Trophoblast cell (in vitro differentiated cells and primary cell): ENCODE measurements around the gene CLPTM1L.
"Not testable (repeated sequence)": the region's sequence is repeated elsewhere in the genome, so short reads cannot be mapped to it uniquely, and the experiment has no call there.

ENCODE experiments used
- DNase-seq, 2 donors: peaks; one replicate each; pipeline ENCODE4 v3.0.0-alpha.2; 2016
- H2AFZ ChIP-seq: 2 replicates; pipeline ENCODE4 v1.6.1; 2013; ENCODE audit warnings: low read length, moderate library complexity, mild to moderate bottlenecking; ENCODE audit not compliant: insufficient read depth, poor library complexity
- H2AK5ac ChIP-seq: 2 replicates; pipeline ENCODE4 v1.6.1; 2013; ENCODE audit warnings: mild to moderate bottlenecking, low read length
- H2BK120ac ChIP-seq: 2 replicates; pipeline ENCODE4 v1.6.1; 2013; ENCODE audit warnings: low read length, mild to moderate bottlenecking, moderate library complexity; ENCODE audit not compliant: insufficient read depth, poor library complexity
- H2BK12ac ChIP-seq: 2 replicates; pipeline ENCODE4 v1.6.1; 2013; ENCODE audit warnings: mild to moderate bottlenecking, low read length, moderate library complexity
- H2BK5ac ChIP-seq: 2 replicates; pipeline ENCODE4 v1.6.1; 2013; ENCODE audit warnings: low read length, low read depth, moderate library complexity, mild to moderate bottlenecking; ENCODE audit not compliant: poor library complexity
- H3K14ac ChIP-seq: 2 replicates; pipeline ENCODE4 v1.6.1; 2013; ENCODE audit warnings: mild to moderate bottlenecking, low read length
- H3K18ac ChIP-seq: 2 replicates; pipeline ENCODE4 v1.6.1; 2013; ENCODE audit warnings: mild to moderate bottlenecking, low read length
- H3K23ac ChIP-seq: 2 replicates; pipeline ENCODE4 v1.6.1; 2013; ENCODE audit warnings: low read length
- H3K27ac ChIP-seq: 2 replicates; pipeline ENCODE4 v1.5.1; 2013; ENCODE audit warnings: low read depth, mild to moderate bottlenecking, inconsistent platforms, low read length, moderate library complexity
- H3K27me3 ChIP-seq: 2 replicates; pipeline ENCODE4 v1.6.1; 2013; ENCODE audit warnings: inconsistent platforms, mild to moderate bottlenecking, low read length, moderate library complexity; ENCODE audit not compliant: insufficient read depth
- H3K36me3 ChIP-seq, 2 experiments: 1 replicate in 1 of 2; 2 replicates in 1 of 2; pipeline ENCODE4 v1.6.1; 2013; ENCODE audit warnings: low read length in 2 of 2, mild to moderate bottlenecking in 2 of 2, moderate library complexity in 1 of 2; ENCODE audit not compliant: insufficient read depth in 2 of 2, control insufficient read depth in 1 of 2
- H3K4ac ChIP-seq: 2 replicates; pipeline ENCODE4 v1.6.1; 2013; ENCODE audit warnings: low read depth, mild to moderate bottlenecking, low read length, moderate library complexity
- H3K4me1 ChIP-seq, 2 experiments: 1 replicate in 1 of 2; 2 replicates in 1 of 2; pipeline ENCODE4 v1.6.1; 2013; ENCODE audit warnings: low read length in 2 of 2, mild to moderate bottlenecking in 2 of 2, moderate library complexity in 1 of 2; ENCODE audit not compliant: insufficient read depth in 2 of 2, control insufficient read depth in 1 of 2
- H3K4me2 ChIP-seq: 2 replicates; pipeline ENCODE4 v1.6.1; 2013; ENCODE audit warnings: inconsistent platforms, mild to moderate bottlenecking, low read length, moderate library complexity
- H3K4me3 ChIP-seq: 2 replicates; pipeline ENCODE4 v1.5.1; 2013; ENCODE audit warnings: mild to moderate bottlenecking, low read depth, low read length, inconsistent platforms
- H3K79me1 ChIP-seq: one replicate; pipeline ENCODE4 v1.6.1; 2013; ENCODE audit warnings: low read length
- H3K79me2 ChIP-seq: 2 replicates; pipeline ENCODE4 v1.6.1; 2013; ENCODE audit warnings: low read length, mild to moderate bottlenecking; ENCODE audit not compliant: control insufficient read depth, insufficient read depth, poor library complexity
- H3K9ac ChIP-seq: 2 replicates; pipeline ENCODE4 v1.6.1; 2013; ENCODE audit warnings: mild to moderate bottlenecking, low read length
- H3K9me3 ChIP-seq: 2 replicates; pipeline ENCODE4 v1.6.1; 2013; ENCODE audit warnings: low read depth, mild to moderate bottlenecking, control low read depth, inconsistent platforms, low read length; ENCODE audit not compliant: insufficient read depth
- H4K12ac ChIP-seq: 2 replicates; pipeline ENCODE4 v1.6.1; 2013; ENCODE audit warnings: low read depth, mild to moderate bottlenecking, low read length, moderate library complexity
- H4K8ac ChIP-seq: 2 replicates; pipeline ENCODE4 v1.6.1; 2013; ENCODE audit warnings: low read depth, mild to moderate bottlenecking, low read length, moderate library complexity
- H4K91ac ChIP-seq: one replicate; pipeline ENCODE4 v1.6.1; 2013; ENCODE audit warnings: low read depth, mild to moderate bottlenecking, low read length, moderate library complexity
- WGBS: extraction: QIAGEN DNeasy Blood & Tissue Kit; methylation state at CpG from one replicate; pipeline ENCODE4 v1.1.7; 2013; ENCODE audit warnings: missing lambda C conversion rate; ENCODE audit not compliant: insufficient read length, insufficient coverage; ENCODE audit errors: extremely low coverage; 5-methylcytosine and 5-hydroxymethylcytosine counted together

CLPTM1L gene

DNA sequence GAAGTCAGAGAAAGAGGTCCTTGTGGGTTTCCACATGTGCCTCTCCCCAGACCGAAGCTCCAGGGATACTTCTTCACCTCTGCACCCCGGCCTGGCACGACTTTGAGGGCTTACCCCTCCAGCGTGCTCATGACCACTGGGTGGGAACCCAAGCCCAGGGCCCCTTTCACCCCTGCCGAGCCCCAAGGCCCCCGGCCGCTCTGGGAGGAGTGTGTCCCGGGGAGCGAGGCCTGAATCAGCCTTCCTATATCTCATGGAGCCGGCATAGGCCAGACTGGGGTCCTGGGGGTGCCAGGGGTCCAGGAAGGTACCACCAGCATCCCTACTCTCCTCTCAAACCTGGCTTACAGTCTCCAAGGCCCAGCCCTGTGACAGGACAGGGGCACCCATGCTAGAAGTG, 67.1 kb downstream of the CLPTM1L start:
- no peak overlapping the region for H3K23ac ChIP-seq
- no peaks in the 10 kb centered on the region for H3K79me2 ChIP-seq
- H2AK5ac ChIP-seq, result no peak overlapping the region
- H3K18ac ChIP-seq, result no peak overlapping the region
- H4K8ac ChIP-seq, result no peak overlapping the region
- H3K4me2 ChIP-seq, result no peak overlapping the region
- H3K79me1 ChIP-seq, result no peaks in the 10 kb centered on the region
- no peaks in the 10 kb centered on the region for H3K27me3 ChIP-seq
- no peaks in the 10 kb centered on the region for H3K4me1 ChIP-seq
- H2BK5ac ChIP-seq, result no peak overlapping the region
- no peak overlapping the region for H2AFZ ChIP-seq
- no peak overlapping the region for H4K91ac ChIP-seq
- H3K4ac ChIP-seq, result no peak overlapping the region
- no peak overlapping the region for H3K9ac ChIP-seq
- H4K12ac ChIP-seq, result no peak overlapping the region
- H3K9me3 ChIP-seq, result peaks cover 6% of the 10 kb centered on the region
- no peak overlapping the region for H2BK120ac ChIP-seq
- H2BK12ac ChIP-seq, result no peak overlapping the region
- no CpG with 5 or more reads among the region's 10 CpGs for WGBS
- H3K4me3 ChIP-seq, result no peak overlapping the region
- H3K27ac ChIP-seq, result no peak overlapping the region
- DNase-seq, result no peak
- no peaks in the 10 kb centered on the region for H3K36me3 ChIP-seq
- H3K14ac ChIP-seq, result no peak overlapping the region

- H3K23ac ChIP-seq, result no peak overlapping the region
- H3K79me1 ChIP-seq, result no peaks in the 10 kb centered on the region
- H2AFZ ChIP-seq, result no peak overlapping the region
- no peak overlapping the region for H2BK5ac ChIP-seq
- H3K4ac ChIP-seq, result no peak overlapping the region
- H3K27ac ChIP-seq, result no peak overlapping the region
- no peak overlapping the region for H3K4me3 ChIP-seq
- DNase-seq, result no peak
- H3K4me2 ChIP-seq, result no peak overlapping the region
- no peak overlapping the region for H4K12ac ChIP-seq
- H2AK5ac ChIP-seq, result no peak overlapping the region
- peaks cover 7% of the 10 kb centered on the region for H3K9me3 ChIP-seq
- no peaks in the 10 kb centered on the region for H3K27me3 ChIP-seq
- H2BK120ac ChIP-seq, result no peak overlapping the region
- H3K14ac ChIP-seq, result no peak overlapping the region
- no peak overlapping the region for H3K9ac ChIP-seq
- H2BK12ac ChIP-seq, result no peak overlapping the region
- H3K4me1 ChIP-seq, result no peaks in the 10 kb centered on the region
- no CpG with 5 or more reads among the region's 21 CpGs for WGBS
- H3K79me2 ChIP-seq, result no peaks in the 10 kb centered on the region
- H4K91ac ChIP-seq, result no peak overlapping the region
- H4K8ac ChIP-seq, result no peak overlapping the region
- H3K36me3 ChIP-seq, result no peaks in the 10 kb centered on the region
- H3K18ac ChIP-seq, result no peak overlapping the region
These were observed 67.6 kb downstream of the CLPTM1L start for GRCh38 chr5:1277331-1277730.

- H3K9ac ChIP-seq, result no peak overlapping the region
- no CpG with 5 or more reads among the region's 20 CpGs for WGBS
- no peak overlapping the region for H2AFZ ChIP-seq
- H3K4me3 ChIP-seq, result no peak overlapping the region
- no peaks in the 10 kb centered on the region for H3K79me2 ChIP-seq
- no peaks in the 10 kb centered on the region for H3K79me1 ChIP-seq
- H3K36me3 ChIP-seq, result no peaks in the 10 kb centered on the region
- H3K4me2 ChIP-seq, result no peak overlapping the region
- no peak overlapping the region for H3K27ac ChIP-seq
- no peak overlapping the region for H4K91ac ChIP-seq
- no peak overlapping the region for H2BK120ac ChIP-seq
- H3K14ac ChIP-seq, result no peak overlapping the region
- H2AK5ac ChIP-seq, result no peak overlapping the region
- H3K4me1 ChIP-seq, result no peaks in the 10 kb centered on the region
- H2BK12ac ChIP-seq, result no peak overlapping the region
- no peak overlapping the region for H4K8ac ChIP-seq
- no peak overlapping the region for H3K4ac ChIP-seq
- H3K23ac ChIP-seq, result no peak overlapping the region
- H3K18ac ChIP-seq, result no peak overlapping the region
- no peak for DNase-seq
- H2BK5ac ChIP-seq, result no peak overlapping the region
- peaks cover 11% of the 10 kb centered on the region for H3K9me3 ChIP-seq
- H3K27me3 ChIP-seq, result no peaks in the 10 kb centered on the region
- H4K12ac ChIP-seq, result no peak overlapping the region
These were observed 68.0 kb downstream of the CLPTM1L start for GRCh38 chr5:1276930-1277329.

DNA sequence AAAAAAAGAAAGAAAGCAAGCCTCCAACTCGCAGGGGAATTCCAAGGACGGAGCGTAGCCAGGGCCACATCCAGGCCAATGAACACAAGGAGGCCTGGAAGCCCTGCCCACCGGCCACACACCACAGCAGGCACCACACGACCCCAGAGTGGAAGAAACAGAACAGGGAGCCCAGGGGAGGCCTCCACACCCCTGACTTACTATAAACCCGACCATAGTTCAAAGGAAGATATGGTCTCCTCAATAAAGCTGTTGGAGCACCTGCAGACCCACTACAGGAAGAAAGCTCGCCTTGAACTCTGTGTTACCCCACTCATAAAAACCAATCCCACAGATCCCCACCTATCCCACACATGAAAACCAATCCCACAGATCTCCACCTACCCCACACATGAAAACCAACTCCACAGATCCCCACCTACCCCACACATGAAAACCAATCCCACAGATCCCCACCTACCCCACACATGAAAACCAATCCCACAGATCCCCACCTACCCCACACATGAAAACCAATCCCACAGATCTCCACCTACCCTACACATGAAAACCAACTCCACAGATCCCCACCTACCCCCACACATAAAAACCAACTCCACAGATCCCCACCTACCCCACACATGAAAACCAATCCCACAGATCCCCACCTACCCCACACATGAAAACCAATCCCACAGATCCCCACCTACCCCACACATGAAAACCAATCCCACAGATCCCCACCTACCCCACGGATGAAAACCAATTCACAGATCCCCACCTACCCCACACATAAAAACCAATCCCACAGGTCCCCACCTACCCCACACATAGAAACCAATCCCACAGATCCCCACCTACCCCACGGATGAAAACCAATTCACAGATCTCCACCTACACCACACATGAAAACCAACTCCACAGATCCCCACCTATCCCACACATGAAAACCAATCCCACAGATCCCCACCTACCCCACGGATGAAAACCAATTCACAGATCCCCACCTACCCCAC, 69.2 kb downstream of the CLPTM1L start:
- H3K27ac ChIP-seq, H3K9ac ChIP-seq, H3K23ac ChIP-seq, H3K79me2 ChIP-seq, H3K4me3 ChIP-seq, H2AK5ac ChIP-seq, H3K4me1 ChIP-seq, DNase-seq, H2AFZ ChIP-seq, H3K79me1 ChIP-seq, H3K18ac ChIP-seq, H2BK12ac ChIP-seq, H3K4ac ChIP-seq, H4K91ac ChIP-seq, H3K14ac ChIP-seq, H2BK120ac ChIP-seq, H2BK5ac ChIP-seq, H3K27me3 ChIP-seq, H4K12ac ChIP-seq, H3K4me2 ChIP-seq, H4K8ac ChIP-seq, H3K36me3 ChIP-seq: not testable (repeated sequence)
- peaks cover 19% of the 10 kb centered on the region for H3K9me3 ChIP-seq
- 100% methylated on average over 1 of the region's 10 CpGs for WGBS
